ENCODE results near the gene SIX6.
"Not testable (repeated sequence)": the region's sequence is repeated elsewhere in the genome, so short reads cannot be mapped to it uniquely, and the experiment has no call there.

SIX6 gene

DNA sequence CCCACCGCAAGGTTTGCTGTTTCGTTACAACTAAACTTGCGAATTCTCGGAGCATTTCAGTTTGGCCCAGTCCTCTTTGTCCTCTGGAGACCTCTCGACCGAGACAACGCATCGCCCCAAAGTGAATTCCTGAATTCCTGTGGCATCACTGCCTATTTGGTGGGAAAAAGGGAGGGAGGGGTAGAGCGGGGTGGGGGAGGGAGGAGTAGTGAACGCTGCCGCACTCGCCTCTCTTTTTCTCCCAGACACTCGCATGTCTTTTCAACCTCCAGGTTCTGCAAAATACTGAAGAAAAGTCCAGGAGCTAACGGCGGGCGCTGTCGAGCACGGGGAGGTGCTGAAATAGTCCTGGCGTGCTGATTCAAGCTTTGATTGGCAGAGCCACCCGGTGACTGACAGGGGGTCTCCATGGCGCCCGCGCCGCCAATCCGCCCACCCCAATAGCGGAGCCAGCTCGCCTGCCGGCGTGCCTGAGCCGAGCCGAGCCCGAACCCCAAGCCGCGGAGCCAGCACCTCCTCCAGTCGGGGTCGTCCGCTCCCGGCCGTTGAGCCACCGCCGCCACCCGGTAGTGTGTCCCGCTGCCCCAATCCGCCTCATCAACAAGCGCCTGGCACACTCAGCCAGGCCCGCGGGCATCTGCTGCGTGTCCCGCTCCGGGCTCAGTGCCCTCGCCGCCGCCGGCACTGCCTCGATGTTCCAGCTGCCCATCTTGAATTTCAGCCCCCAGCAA, at the start of gene SIX6:
Gene SIX6 (plus strand): TSS at position 440 of the 731 bp plus-strand sequence. CDS start 253 bp downstream, at position 693.
- DNase-seq (ENCODE audit: low read depth), result no peak

- not testable (repeated sequence) for DNase-seq (ENCODE audit: low read depth)
Observed at GRCh38 chr14:60480248-60480647, 28.7 kb upstream of the SIX6 start.

GRCh38 chr14:60482743-60483142, 26.2 kb upstream of the SIX6 start:
- no peak for DNase-seq (ENCODE audit: low read depth)

- no peak for DNase-seq (ENCODE audit: low read depth)
Observed at GRCh38 chr14:60485057-60485597, 23.8 kb upstream of the SIX6 start.

- DNase-seq (ENCODE audit: low read depth), result no peak
Observed at GRCh38 chr14:60485598-60486251, 23.2 kb upstream of the SIX6 start, which contains the start of gene C14orf39. Gene C14orf39 (minus strand): TSS chr14:60486063. CDS start chr14:60485078, 985 bp downstream.

- DNase-seq (ENCODE audit: low read depth), result no peak
Observed at GRCh38 chr14:60487211-60487610, 21.7 kb upstream of the SIX6 start.

GRCh38 chr14:60488175-60488574, 20.8 kb upstream of the SIX6 start:
- no peak for DNase-seq (ENCODE audit: low read depth)

DNA sequence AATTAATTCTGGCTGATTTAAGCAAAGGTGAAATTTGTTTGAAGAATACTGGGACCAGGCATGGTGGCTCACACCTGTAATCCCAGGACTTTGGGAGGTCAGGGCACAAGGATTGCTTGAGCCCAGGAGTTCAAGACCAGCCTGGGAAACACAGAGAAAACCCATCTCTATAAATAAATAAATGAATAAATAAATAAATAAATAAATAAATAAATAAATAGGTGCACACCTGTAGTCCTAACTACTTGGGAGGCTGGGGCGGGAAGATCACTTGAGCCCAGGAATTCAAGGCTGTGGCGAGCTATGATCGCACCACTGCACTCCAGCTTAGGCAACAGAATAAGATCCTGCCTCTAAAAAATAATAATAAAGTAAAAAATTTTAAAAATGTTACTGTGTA, 18.7 kb upstream of the SIX6 start:
- DNase-seq (ENCODE audit: low read depth), result no peak

DNA sequence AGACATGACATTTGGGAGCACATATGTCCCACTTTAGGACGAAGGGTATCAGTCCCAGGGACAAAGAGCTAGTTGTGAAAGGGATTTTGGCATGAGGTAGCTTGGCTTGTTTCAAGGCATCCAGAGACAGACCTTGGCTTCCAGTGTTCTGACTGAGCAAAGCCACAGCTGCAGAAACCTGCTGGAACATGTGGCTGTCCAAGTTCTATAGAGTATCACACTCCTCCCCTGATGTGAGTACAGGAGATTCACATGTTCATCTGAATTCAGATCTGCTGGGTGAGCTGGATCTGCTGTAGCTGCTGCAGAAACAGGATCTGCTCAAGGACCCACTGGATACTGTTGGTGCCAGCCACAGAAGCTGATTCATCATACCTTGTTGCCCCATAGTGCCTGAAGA, 13.0 kb upstream of the SIX6 start:
- no peak for DNase-seq (ENCODE audit: low read depth)

DNA sequence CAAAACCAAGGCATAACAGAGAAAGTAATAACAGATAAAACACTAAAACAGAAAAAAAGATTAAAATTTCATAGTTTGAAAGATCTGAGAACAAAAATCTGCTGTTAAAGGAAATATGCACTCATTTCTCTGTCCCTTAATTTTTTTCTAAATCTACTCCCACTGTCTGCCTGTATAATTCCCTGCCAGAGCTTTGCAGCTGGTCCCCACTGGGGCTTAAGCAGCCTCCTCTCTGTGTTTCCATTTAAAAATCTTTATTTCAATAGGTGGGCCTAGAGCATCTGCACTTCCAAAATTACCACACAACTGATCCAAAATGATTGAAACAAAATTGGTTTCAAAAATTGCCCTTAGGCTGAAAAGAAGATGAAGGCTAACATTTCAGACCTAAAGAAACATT, 6.4 kb upstream of the SIX6 start:
- DNase-seq (ENCODE audit: low read depth), result no peak

- no peak for DNase-seq (ENCODE audit: low read depth)
Observed at GRCh38 chr14:60505448-60505847, 3.5 kb upstream of the SIX6 start.

GRCh38 chr14:60506010-60506409, 2.9 kb upstream of the SIX6 start:
- no peak for DNase-seq (ENCODE audit: low read depth)

- no peak for DNase-seq (ENCODE audit: low read depth)
Observed at GRCh38 chr14:60506462-60506984, 2.4 kb upstream of the SIX6 start.

DNA sequence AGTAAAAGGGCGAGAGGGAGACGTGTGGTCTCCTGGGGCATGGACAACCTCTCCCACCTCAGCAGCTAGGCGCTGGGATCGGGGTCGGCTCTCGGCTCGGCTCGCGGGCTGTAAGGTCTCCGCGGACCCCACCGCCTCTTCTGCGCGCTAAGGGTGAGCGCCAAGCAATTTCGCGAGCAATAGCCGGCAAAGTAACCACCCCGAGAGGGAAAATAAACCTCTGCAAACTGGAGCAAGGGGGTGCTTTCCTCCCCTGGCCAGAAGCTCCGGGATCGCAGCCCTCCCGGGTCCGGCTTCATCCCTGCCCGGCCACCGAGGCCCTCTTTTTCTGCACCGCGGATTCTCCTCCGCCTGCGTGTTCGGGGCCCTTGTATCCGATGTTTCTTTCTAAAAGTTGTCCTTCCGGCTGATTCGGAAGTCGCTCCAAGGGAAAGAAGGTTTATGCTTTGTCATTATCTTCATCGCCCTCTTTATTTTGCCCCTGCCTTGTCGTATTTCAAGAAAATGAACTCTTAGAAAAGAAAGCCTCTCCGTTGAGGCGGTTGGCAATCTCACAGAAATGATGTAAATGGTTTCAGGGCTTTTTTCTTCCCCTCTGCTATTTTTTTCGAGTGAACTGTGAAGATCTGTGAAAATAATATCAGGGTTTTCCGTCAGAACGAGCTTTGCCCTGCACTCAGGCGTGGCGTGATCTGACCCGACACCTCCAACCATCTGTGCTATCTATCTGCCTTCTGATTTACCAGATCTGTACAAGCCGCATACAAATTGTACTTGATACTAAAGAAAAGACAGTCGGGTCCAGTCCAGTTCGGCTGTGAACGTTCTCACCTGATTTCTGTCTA, 1.7 kb upstream of the SIX6 start:
- DNase-seq (ENCODE audit: low read depth), result no peak

GRCh38 chr14:60508363-60508706, 611 bp upstream of the SIX6 start:
- DNase-seq (ENCODE audit: low read depth), result no peak

DNA sequence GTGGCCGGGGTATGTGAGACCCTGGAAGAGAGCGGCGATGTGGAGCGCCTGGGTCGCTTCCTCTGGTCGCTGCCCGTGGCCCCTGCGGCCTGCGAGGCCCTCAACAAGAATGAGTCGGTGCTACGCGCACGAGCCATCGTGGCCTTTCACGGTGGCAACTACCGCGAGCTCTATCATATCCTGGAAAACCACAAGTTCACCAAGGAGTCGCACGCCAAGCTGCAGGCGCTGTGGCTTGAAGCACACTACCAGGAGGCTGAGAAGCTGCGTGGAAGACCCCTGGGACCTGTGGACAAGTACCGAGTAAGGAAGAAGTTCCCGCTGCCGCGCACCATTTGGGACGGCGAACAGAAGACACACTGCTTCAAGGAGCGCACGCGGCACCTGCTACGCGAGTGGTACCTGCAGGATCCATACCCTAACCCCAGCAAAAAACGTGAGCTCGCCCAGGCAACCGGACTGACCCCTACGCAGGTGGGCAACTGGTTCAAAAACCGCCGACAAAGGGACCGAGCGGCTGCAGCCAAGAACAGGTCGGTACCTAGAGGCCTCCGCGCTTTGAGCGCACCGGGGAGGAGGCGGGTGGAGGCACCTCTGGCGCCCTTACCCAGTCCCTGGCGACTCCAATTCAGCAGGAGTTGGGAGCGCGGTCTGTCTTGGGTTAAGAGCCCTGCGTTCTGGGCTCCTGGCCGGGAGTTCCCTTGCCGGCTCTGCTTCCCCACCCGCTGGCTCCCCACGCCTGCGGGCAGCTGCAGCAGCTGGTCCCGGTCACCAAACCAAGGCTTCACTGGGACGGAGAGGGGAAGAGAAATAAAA, 700 bp downstream of the SIX6 start:
- DNase-seq (ENCODE audit: low read depth), result no peak

- no peak for DNase-seq (ENCODE audit: low read depth)
Observed at GRCh38 chr14:60510254-60510950, 1.5 kb downstream of the SIX6 start.

GRCh38 chr14:60510951-60511599, 2.1 kb downstream of the SIX6 start:
- no peak for DNase-seq (ENCODE audit: low read depth)

GRCh38 chr14:60512126-60512525, 3.2 kb downstream of the SIX6 start:
- DNase-seq (ENCODE audit: low read depth), result no peak

DNA sequence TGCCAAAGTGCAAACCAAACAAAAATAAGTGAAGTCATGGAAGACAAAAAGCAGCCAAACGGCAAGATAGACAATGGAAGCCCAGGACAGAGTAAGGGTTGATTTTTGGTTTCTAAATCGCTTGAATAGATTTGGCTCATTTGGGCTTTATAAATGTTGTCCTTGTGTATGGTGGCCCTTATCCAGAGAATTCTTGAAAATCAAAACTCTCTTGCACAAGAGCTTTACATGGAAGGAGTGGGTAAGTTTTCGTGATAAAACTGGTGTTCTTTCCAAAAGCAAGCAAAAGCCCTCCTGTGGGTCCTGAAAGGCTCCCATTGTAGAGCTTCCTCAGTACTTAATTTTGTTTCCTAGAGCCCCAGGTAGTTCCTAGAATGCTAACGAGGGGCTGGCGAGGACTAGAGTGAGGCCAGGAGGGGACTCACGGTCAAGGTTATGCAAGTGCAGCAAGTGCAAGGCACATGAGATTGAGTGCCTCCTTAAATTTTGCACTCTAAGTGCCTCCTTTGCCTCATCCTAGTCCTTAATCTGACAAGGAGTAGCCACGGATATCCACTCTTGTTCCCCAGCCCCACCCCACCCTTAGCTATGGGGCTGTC, 4.1 kb downstream of the SIX6 start:
- DNase-seq (ENCODE audit: low read depth), result no peak

Data from GM04503 (cell line).